ENCODE measurements around the gene INAFM1.
A peak's percentile ranks its signal among the peaks of the same experiment; 100 is the strongest.

GRCh38 chr19:47232422-47233211, 42.1 kb upstream of the INAFM1 start:
- TF ChIP-seq POLR2A (IDR thresholded peaks at IDR 0.05; ENCODE audit: low read depth, low read length) = peak; percentile 16; the same call in 1 of the 2 replicates
- no peak; the same call in 1 of the 2 replicates for TF ChIP-seq TAF1 (IDR thresholded peaks at IDR 0.05; ENCODE audit: low read depth, low read length)
- TF ChIP-seq POLR2AphosphoS5 (IDR thresholded peaks at IDR 0.05; ENCODE audit: low read depth, low read length) = no peak
- TF ChIP-seq SPI1 (IDR thresholded peaks at IDR 0.05; ENCODE audit: low read depth, low read length) = no peak
- 0 out of 2 replicates have a peak, but pooled peaks have one; percentile 48 for TF ChIP-seq POU2F2 (IDR thresholded peaks at IDR 0.05; ENCODE audit: low read depth, low read length)
- no peak for TF ChIP-seq PAX5 (IDR thresholded peaks at IDR 0.05; ENCODE audit: insufficient read depth, low read length, severe bottlenecking)
